ENCODE data around the gene GPR85.

The GPR85 gene

DNA sequence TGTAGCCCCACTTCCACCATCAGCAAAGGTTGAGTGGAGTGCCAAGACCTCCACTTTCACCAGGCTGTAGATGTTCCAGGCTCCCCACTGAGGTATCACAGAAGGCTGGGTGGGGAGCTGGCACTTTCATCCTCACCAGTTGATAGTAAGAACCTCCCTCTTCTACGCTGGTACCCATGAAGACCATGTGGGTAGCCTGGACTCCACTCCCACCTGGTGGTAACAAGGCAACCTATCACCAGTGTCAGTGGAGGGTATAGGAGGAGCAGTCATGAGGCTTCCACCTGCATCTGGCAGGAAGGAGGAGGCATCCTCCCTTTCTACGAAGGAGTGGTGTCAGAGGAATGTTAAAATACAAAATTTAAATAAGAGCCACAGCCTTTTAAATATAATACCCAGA lies 27.3 kb upstream of the GPR85 start:
- H3K27ac ChIP-seq (replicated peaks): no peak overlapping the region
- DNase-seq (ENCODE audit: low read depth in 1 of 2, low spot score in 1 of 2): peak in 1 of 2 experiments; percentile 31
- no peaks in the 10 kb centered on the region for H3K27me3 ChIP-seq (ENCODE audit: insufficient read depth, poor library complexity, severe bottlenecking)
- H3K4me3 ChIP-seq (replicated peaks; ENCODE audit: insufficient read depth, low read length): no peak overlapping the region
- TF ChIP-seq, protein P1, sequence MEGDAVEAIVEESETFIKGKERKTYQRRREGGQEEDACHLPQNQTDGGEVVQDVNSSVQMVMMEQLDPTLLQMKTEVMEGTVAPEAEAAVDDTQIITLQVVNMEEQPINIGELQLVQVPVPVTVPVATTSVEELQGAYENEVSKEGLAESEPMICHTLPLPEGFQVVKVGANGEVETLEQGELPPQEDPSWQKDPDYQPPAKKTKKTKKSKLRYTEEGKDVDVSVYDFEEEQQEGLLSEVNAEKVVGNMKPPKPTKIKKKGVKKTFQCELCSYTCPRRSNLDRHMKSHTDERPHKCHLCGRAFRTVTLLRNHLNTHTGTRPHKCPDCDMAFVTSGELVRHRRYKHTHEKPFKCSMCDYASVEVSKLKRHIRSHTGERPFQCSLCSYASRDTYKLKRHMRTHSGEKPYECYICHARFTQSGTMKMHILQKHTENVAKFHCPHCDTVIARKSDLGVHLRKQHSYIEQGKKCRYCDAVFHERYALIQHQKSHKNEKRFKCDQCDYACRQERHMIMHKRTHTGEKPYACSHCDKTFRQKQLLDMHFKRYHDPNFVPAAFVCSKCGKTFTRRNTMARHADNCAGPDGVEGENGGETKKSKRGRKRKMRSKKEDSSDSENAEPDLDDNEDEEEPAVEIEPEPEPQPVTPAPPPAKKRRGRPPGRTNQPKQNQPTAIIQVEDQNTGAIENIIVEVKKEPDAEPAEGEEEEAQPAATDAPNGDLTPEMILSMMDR (IDR thresholded peaks at IDR 0.05; ENCODE audit: insufficient read depth, low read length): no peak
- no peak for TF ChIP-seq POLR2AphosphoS5 (IDR thresholded peaks at IDR 0.05; ENCODE audit: low read depth)
- no peak for TF ChIP-seq SPI1 (IDR thresholded peaks at IDR 0.05; ENCODE audit: borderline replicate concordance, low read depth)
- TF ChIP-seq, protein P2, sequence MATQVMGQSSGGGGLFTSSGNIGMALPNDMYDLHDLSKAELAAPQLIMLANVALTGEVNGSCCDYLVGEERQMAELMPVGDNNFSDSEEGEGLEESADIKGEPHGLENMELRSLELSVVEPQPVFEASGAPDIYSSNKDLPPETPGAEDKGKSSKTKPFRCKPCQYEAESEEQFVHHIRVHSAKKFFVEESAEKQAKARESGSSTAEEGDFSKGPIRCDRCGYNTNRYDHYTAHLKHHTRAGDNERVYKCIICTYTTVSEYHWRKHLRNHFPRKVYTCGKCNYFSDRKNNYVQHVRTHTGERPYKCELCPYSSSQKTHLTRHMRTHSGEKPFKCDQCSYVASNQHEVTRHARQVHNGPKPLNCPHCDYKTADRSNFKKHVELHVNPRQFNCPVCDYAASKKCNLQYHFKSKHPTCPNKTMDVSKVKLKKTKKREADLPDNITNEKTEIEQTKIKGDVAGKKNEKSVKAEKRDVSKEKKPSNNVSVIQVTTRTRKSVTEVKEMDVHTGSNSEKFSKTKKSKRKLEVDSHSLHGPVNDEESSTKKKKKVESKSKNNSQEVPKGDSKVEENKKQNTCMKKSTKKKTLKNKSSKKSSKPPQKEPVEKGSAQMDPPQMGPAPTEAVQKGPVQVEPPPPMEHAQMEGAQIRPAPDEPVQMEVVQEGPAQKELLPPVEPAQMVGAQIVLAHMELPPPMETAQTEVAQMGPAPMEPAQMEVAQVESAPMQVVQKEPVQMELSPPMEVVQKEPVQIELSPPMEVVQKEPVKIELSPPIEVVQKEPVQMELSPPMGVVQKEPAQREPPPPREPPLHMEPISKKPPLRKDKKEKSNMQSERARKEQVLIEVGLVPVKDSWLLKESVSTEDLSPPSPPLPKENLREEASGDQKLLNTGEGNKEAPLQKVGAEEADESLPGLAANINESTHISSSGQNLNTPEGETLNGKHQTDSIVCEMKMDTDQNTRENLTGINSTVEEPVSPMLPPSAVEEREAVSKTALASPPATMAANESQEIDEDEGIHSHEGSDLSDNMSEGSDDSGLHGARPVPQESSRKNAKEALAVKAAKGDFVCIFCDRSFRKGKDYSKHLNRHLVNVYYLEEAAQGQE (IDR thresholded peaks at IDR 0.05; ENCODE audit: insufficient replicate concordance, low read depth): no peak
- TF ChIP-seq GABPA (IDR thresholded peaks at IDR 0.05; ENCODE audit: low read depth): no peak

DNA sequence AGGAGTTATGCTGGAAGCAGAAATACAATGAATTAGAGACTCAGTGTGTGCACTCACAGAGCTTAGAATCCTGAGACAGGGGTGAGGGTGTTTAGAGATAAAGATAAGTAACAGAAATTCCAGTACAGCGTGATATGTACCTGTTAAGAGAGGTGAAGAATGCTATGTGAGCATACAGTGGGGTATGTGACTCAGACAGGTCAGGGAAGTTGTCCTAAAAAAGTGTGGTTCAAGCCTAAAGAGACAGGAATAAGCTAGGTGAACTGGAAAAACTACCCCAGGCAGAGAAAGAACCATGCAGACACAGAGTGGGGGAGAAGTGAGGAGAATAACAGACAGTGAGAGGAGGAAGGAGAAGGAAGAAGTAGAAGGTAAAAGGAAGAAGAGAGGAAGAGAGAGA lies 23.1 kb upstream of the GPR85 start:
- no peak for TF ChIP-seq POLR2AphosphoS5 (IDR thresholded peaks at IDR 0.05; ENCODE audit: low read depth)
- TF ChIP-seq, protein P1 (IDR thresholded peaks at IDR 0.05; ENCODE audit: insufficient read depth, low read length): no peak
- TF ChIP-seq SPI1 (IDR thresholded peaks at IDR 0.05; ENCODE audit: borderline replicate concordance, low read depth): no peak
- TF ChIP-seq, protein P2 (IDR thresholded peaks at IDR 0.05; ENCODE audit: insufficient replicate concordance, low read depth): no peak
- TF ChIP-seq GABPA (IDR thresholded peaks at IDR 0.05; ENCODE audit: low read depth): no peak
- H3K4me3 ChIP-seq (replicated peaks; ENCODE audit: insufficient read depth, low read length): no peak overlapping the region
- no peak for DNase-seq (ENCODE audit: low read depth in 1 of 2, low spot score in 1 of 2)
- no peaks in the 10 kb centered on the region for H3K27me3 ChIP-seq (ENCODE audit: insufficient read depth, poor library complexity, severe bottlenecking)
- H3K27ac ChIP-seq (replicated peaks): no peak overlapping the region

DNA sequence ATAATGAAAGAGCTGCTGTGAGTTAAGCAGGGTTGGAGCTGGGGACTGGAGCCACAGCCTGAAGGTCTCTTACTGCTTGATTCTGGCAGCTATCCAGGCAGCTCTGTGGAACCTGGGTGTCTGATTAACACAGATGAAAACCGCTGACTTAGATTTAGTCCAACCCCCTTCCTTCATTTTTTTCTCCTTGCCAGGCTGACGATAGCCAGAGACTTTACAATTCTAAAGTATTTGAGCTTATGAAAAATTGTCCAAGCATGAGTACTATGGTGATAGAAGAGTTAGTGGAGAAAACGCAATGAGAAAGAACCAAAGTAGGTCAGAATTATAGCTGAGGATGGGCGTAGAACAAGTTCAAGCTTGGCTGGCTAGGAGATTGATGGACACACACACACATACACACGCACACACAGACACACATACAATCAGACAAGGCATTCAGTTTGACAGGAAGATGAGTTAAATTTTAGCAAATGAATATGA lies 13.5 kb upstream of the GPR85 start:
- H3K27me3 ChIP-seq (ENCODE audit: insufficient read depth, poor library complexity, severe bottlenecking): no peaks in the 10 kb centered on the region
- H3K4me3 ChIP-seq (replicated peaks; ENCODE audit: insufficient read depth, low read length): no peak overlapping the region
- DNase-seq (ENCODE audit: low read depth in 1 of 2, low spot score in 1 of 2): no peak
- no peak for TF ChIP-seq SPI1 (IDR thresholded peaks at IDR 0.05; ENCODE audit: borderline replicate concordance, low read depth)
- TF ChIP-seq, protein P1 (IDR thresholded peaks at IDR 0.05; ENCODE audit: insufficient read depth, low read length): no peak
- no peak overlapping the region for H3K27ac ChIP-seq (replicated peaks)

DNA sequence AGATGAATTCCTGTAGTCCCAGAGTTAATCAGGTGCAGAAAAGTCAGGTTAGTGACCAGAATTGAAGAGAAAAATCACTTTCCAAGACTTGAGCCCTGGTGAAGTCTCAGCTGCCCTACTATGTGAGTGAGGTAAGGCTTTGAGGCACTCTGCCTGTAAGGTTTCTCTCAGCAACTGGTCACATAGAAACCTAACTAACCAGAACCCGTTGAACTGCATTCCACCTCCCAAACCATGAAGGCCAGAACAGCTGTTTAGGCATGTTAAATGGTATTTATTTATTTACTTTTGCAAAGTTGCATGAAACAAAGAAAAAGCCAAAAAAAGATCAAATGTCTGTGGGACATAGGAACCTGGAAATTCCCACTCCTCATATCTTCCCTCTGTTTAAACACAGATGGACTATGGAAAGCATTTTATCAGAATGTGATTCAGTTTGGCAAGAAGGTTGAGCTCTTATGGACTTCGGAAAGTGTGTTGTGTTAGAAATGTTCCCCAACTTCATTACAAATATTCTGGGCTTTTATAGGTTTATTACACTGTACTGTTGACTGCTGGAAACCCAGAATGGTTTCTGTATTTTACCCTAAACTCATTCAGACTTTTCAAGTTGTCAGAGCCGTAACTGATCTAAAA lies 12.8 kb upstream of the GPR85 start:
- H3K27ac ChIP-seq (replicated peaks): no peak overlapping the region
- DNase-seq (ENCODE audit: low read depth in 1 of 2, low spot score in 1 of 2): no peak
- no peak overlapping the region for H3K4me3 ChIP-seq (replicated peaks; ENCODE audit: insufficient read depth, low read length)

More for the DNA sequence above, 12.8 kb upstream of the GPR85 start:
- H3K27me3 ChIP-seq (ENCODE audit: insufficient read depth, poor library complexity, severe bottlenecking): no peaks in the 10 kb centered on the region
- no peak for TF ChIP-seq POLR2AphosphoS5 (IDR thresholded peaks at IDR 0.05; ENCODE audit: low read depth)

All from HL-60 (cell line).